HepG2 (cell line): ENCODE data around the gene ALKBH2. TPM values are rescaled to one million over a fixed set of nuclear protein-coding genes. Genes with fewer than 3 reads are reported as not detected.

Source experiments
- ATAC-seq: fragments of 200-7000 bp; cut with Tn5 transposase; 3 replicates; pipeline ENCODE4 v1.9.1; 2020; ENCODE audit warnings: mild to moderate bottlenecking, moderate library complexity
- BruUV-seq: library from RNA; stranded (reverse); fragments of 400-500 nt; replicated peaks from 2 replicates; lab custom pipeline; 2021; lab: Mats Ljungman, UMichigan
- CTCF ChIA-PET: fragments of 300-600 bp; formaldehyde crosslinking; extraction: SDS; loops from one replicate; lab custom pipeline; 2021; ENCODE audit warnings: low total read pairs, inconsistent platforms, low intra/inter-chr PET ratio; lab: Yijun Ruan, JAX
- POLR2A ChIA-PET: fragments of 350-600 bp; sonication (Branson Sonifier 250); formaldehyde crosslinking; loops from one replicate; lab custom pipeline; 2020; ENCODE audit warnings: antibody characterized with exemption, inconsistent platforms; lab: Yijun Ruan, JAX
- DNase-seq: peaks from one replicate; pipeline ENCODE4 v3.0.0-alpha.2; 2015; ENCODE audit warnings: low spot score
- FAIRE-seq: peaks from 3 replicates; lab custom pipeline; 2011; peaks lifted over from hg19 to GRCh38; lab: Jason Lieb, UNC
- H2AFZ ChIP-seq: one replicate; pipeline ENCODE4 v1.6.1; 2011; ENCODE audit warnings: low read length, inconsistent platforms
- H3K27ac ChIP-seq: fragments of 300-600 bp; 3 replicates; pipeline ENCODE4 v1.8.0; 2011; ENCODE audit warnings: mixed run types, mild to moderate bottlenecking, mixed read lengths, low read length, inconsistent platforms; ENCODE audit not compliant: insufficient read depth; ENCODE audit errors: extremely low read length
- H3K27me3 ChIP-seq, 2 experiments: fragments of 200-600 bp in 1 of 2; 2 replicates in 1 of 2; 3 replicates in 1 of 2; pipeline versions ENCODE4 v1.6.0 to v1.8.0; 2011; ENCODE audit warnings: low read length in 2 of 2, mild to moderate bottlenecking in 2 of 2, moderate library complexity in 2 of 2, inconsistent platforms in 1 of 2; ENCODE audit not compliant: insufficient read depth in 2 of 2, control insufficient read depth in 1 of 2
- H3K36me3 ChIP-seq, 2 experiments: fragments of 200-600 bp in 1 of 2; replicated peaks in 1 of 2; 2 replicates in 1 of 2; 3 replicates in 1 of 2; pipeline versions ENCODE4 v1.5.1 to v1.8.0; 2011; ENCODE audit warnings: low read length in 2 of 2, inconsistent platforms in 1 of 2; ENCODE audit not compliant: insufficient read depth in 2 of 2, control insufficient read depth in 1 of 2
- H3K4me1 ChIP-seq: 2 replicates; pipeline ENCODE4 v1.5.1; 2012; ENCODE audit warnings: low read length, inconsistent platforms; ENCODE audit not compliant: insufficient read depth
- H3K4me2 ChIP-seq: 2 replicates; pipeline ENCODE4 v1.6.0; 2011; ENCODE audit warnings: low read depth, low read length, inconsistent platforms
- H3K4me3 ChIP-seq, 3 experiments: fragments of 200-600 bp in 1 of 3; sonication (generic), shearing (Covaris generic) in 1 of 3; replicated peaks in 1 of 3; 2 replicates each; pipeline ENCODE4 v1.5.1; 2011 to 2016; ENCODE audit warnings: low read length in 3 of 3, inconsistent platforms in 2 of 3, low read depth in 2 of 3, mild to moderate bottlenecking in 2 of 3, control low read depth in 1 of 3, mixed read lengths in 1 of 3; ENCODE audit not compliant: insufficient read depth in 1 of 3
- H3K79me2 ChIP-seq: one replicate; pipeline ENCODE4 v1.6.1; 2011; ENCODE audit warnings: low read length, inconsistent platforms; ENCODE audit not compliant: insufficient read depth
- H3K9ac ChIP-seq: 2 replicates; pipeline ENCODE4 v1.6.0; 2011; ENCODE audit warnings: mild to moderate bottlenecking, low read depth, low read length, inconsistent platforms; ENCODE audit not compliant: insufficient read depth
- H3K9me3 ChIP-seq: 2 replicates; pipeline ENCODE4 v1.5.1; 2012; ENCODE audit warnings: mild to moderate bottlenecking, low read length
- H4K20me1 ChIP-seq: 2 replicates; pipeline ENCODE4 v1.6.0; 2011; ENCODE audit warnings: inconsistent platforms, mild to moderate bottlenecking, low read length, moderate library complexity; ENCODE audit not compliant: insufficient read depth
- BRF2 ChIP-seq: sonication (generic); formaldehyde crosslinking; IDR thresholded peaks from 2 replicates; pipeline ENCODE4 v1.8.1; 2022; ENCODE audit warnings: mild to moderate bottlenecking, missing genetic modification reagents
- CENPX ChIP-seq: sonication (generic); formaldehyde crosslinking; IDR thresholded peaks from 2 replicates; pipeline ENCODE4 v1.9.0; 2021; ENCODE audit warnings: mild to moderate bottlenecking, missing genetic modification reagents, moderate library complexity
- EEA1 ChIP-seq: sonication (generic); formaldehyde crosslinking; IDR thresholded peaks from 2 replicates; pipeline ENCODE4 v1.5.1; 2020; ENCODE audit warnings: mild to moderate bottlenecking, missing genetic modification reagents, borderline replicate concordance
- IKZF1 ChIP-seq: fragments of 450-650 bp; IDR thresholded peaks from 2 replicates; pipeline ENCODE4 v1.7.1; 2016
- NFE2L1 ChIP-seq: sonication (generic); formaldehyde crosslinking; IDR thresholded peaks from 2 replicates; pipeline ENCODE4 v1.4.0; 2020; ENCODE audit warnings: missing genetic modification reagents, mild to moderate bottlenecking, borderline replicate concordance
- PAF1 ChIP-seq: IDR thresholded peaks from 2 replicates; pipeline ENCODE4 v1.6.1; 2016; ENCODE audit warnings: missing genetic modification reagents, missing compliant biosample characterization
- ZFP36 ChIP-seq: fragments of 150-350 bp; IDR thresholded peaks from 2 replicates; pipeline ENCODE4 v1.6.1; 2018; ENCODE audit warnings: borderline replicate concordance, low read length, low read depth; ENCODE audit not compliant: partially characterized antibody
- ZNF562 ChIP-seq: sonication (generic); formaldehyde crosslinking; IDR thresholded peaks from 2 replicates; pipeline ENCODE4 v1.8.0; 2022; ENCODE audit warnings: missing genetic modification reagents, borderline replicate concordance
- ZNF639 ChIP-seq: conservative IDR thresholded peaks from 2 replicates; pipeline ENCODE4 v1.6.1; 2018; ENCODE audit warnings: missing genetic modification reagents
- WGBS: methylation state at CpG from one replicate; pipeline ENCODE4 v1.1.6; 2017; ENCODE audit warnings: low lambda C conversion rate; 5-methylcytosine and 5-hydroxymethylcytosine counted together
- in situ Hi-C: cut with HindIII; loops from 2 replicates; pipeline ENCODE4 v1.10.0; 2017; ENCODE audit warnings: low pct_unique_long_range_greater_than_20kb; ENCODE audit not compliant: extremely low pct_ligation_motif_present
- intact Hi-C: fragments of 100-400 bp; cut with micrococcal nuclease; formaldehyde crosslinking; loops from one replicate; pipeline ENCODE4 v1.10.0; 2022; ENCODE audit not compliant: unreplicated experiment
- polyA plus RNA-seq, 8 experiments: library from polyadenylated mRNA; depleted of rRNA in 3 of 8; stranded (reverse) in 7 of 8; unstranded in 1 of 8; fragments of >200 nt; fragmentation: Illumina TruSeq in 4 of 8; extraction: Trizol in 4 of 8; gene quantifications; 2 replicates each; pipeline versions ENCODE4 v1.2.1 to v1.2.3, GENCODE V29; 2011 to 2016; ENCODE audit warnings: low read depth in 4 of 8, missing spikeins in 1 of 8, mixed read lengths in 1 of 8; ENCODE audit not compliant: insufficient read depth in 1 of 8
- total RNA-seq, 5 experiments: library from RNA; depleted of rRNA; stranded (reverse); fragments of >200 nt; fragmentation: Illumina TruSeq; extraction: Trizol; gene quantifications; 2 replicates each; pipeline ENCODE4 v1.2.3, GENCODE V29; 2016; ENCODE audit warnings: low read depth in 1 of 5
- TF ChIP-seq, protein P1 (sequence below), 2 experiments: fragments of 450-650 bp in 1 of 2; sonication (generic) in 1 of 2; formaldehyde crosslinking; IDR thresholded peaks; 2 replicates each; pipeline versions ENCODE4 v1.5.0 to v1.8.0; 2020 to 2022; ENCODE audit warnings: mild to moderate bottlenecking in 1 of 2, missing genetic modification reagents in 1 of 2
- TF ChIP-seq, protein P2 (sequence below): sonication (generic); formaldehyde crosslinking; IDR thresholded peaks from 2 replicates; pipeline ENCODE4 v1.4.0; 2020; ENCODE audit warnings: missing genetic modification reagents, borderline replicate concordance
- TF ChIP-seq, protein P3 (sequence below): sonication (generic); formaldehyde crosslinking; IDR thresholded peaks from 2 replicates; pipeline ENCODE4 v1.5.0; 2020; ENCODE audit warnings: mild to moderate bottlenecking, missing genetic modification reagents, borderline replicate concordance
- TF ChIP-seq, protein P4 (sequence below): sonication (generic); formaldehyde crosslinking; IDR thresholded peaks from 2 replicates; pipeline ENCODE4 v1.8.0; 2022; ENCODE audit warnings: missing genetic modification reagents, mild to moderate bottlenecking, inconsistent platforms, borderline replicate concordance

ALKBH2 gene
- total and polyA plus RNA-seq, 2 of the 13 experiments (the other 11 are each of a cell fraction or from before 2014, with no cell fraction given): 21.0 to 40.5 TPM

- Histone ChIP-seq H2AFZ (no peak overlapping the region), H3K36me3 (peaks cover 28 to 71% of the 10 kb centered on the region in 2 experiments), H3K9ac (no peak overlapping the region), H3K27ac (no peak overlapping the region), H3K4me3 (no peak overlapping the region), H3K27me3 (no peaks in the 10 kb centered on the region), H3K4me1 (peaks cover 9% of the 10 kb centered on the region), H3K9me3 (no peaks in the 10 kb centered on the region), H4K20me1 (no peaks in the 10 kb centered on the region; the same call in 1 of the 2 replicates), H3K4me2 (no peak overlapping the region), H3K79me2 (peaks cover 2% of the 10 kb centered on the region)
- ATAC-seq (no peak), FAIRE-seq (no peak), DNase-seq (no peak)
- CTCF ChIA-PET: no interaction called here
- in situ Hi-C loops: no loop called here
- intact Hi-C loops: no loop called here
- WGBS: 97% methylated on average over 5 of the region's 5 CpGs
- no TSS peak for BruUV-seq
- POLR2A ChIA-PET: no interaction called here
- no peak for TF ChIP-seq ZNF639 (CRISPR knock-in tag)
- no peak for TF ChIP-seq EEA1 (CRISPR knock-in tag)
- TF ChIP-seq, protein P1, sequence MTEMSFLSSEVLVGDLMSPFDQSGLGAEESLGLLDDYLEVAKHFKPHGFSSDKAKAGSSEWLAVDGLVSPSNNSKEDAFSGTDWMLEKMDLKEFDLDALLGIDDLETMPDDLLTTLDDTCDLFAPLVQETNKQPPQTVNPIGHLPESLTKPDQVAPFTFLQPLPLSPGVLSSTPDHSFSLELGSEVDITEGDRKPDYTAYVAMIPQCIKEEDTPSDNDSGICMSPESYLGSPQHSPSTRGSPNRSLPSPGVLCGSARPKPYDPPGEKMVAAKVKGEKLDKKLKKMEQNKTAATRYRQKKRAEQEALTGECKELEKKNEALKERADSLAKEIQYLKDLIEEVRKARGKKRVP (CRISPR knock-in tag; IDR thresholded peaks at IDR 0.05): no peak
- no peak for TF ChIP-seq BRF2 (CRISPR knock-in tag)
- TF ChIP-seq, protein P2, sequence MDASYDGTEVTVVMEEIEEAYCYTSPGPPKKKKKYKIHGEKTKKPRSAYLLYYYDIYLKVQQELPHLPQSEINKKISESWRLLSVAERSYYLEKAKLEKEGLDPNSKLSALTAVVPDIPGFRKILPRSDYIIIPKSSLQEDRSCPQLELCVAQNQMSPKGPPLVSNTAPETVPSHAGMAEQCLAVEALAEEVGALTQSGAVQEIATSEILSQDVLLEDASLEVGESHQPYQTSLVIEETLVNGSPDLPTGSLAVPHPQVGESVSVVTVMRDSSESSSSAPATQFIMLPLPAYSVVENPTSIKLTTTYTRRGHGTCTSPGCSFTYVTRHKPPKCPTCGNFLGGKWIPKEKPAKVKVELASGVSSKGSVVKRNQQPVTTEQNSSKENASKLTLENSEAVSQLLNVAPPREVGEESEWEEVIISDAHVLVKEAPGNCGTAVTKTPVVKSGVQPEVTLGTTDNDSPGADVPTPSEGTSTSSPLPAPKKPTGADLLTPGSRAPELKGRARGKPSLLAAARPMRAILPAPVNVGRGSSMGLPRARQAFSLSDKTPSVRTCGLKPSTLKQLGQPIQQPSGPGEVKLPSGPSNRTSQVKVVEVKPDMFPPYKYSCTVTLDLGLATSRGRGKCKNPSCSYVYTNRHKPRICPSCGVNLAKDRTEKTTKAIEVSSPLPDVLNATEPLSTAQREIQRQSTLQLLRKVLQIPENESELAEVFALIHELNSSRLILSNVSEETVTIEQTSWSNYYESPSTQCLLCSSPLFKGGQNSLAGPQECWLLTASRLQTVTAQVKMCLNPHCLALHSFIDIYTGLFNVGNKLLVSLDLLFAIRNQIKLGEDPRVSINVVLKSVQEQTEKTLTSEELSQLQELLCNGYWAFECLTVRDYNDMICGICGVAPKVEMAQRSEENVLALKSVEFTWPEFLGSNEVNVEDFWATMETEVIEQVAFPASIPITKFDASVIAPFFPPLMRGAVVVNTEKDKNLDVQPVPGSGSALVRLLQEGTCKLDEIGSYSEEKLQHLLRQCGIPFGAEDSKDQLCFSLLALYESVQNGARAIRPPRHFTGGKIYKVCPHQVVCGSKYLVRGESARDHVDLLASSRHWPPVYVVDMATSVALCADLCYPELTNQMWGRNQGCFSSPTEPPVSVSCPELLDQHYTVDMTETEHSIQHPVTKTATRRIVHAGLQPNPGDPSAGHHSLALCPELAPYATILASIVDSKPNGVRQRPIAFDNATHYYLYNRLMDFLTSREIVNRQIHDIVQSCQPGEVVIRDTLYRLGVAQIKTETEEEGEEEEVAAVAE (CRISPR knock-in tag): no peak
- TF ChIP-seq ZNF562 (CRISPR knock-in tag): no peak
- no peak for TF ChIP-seq NFE2L1 (CRISPR knock-in tag)
- TF ChIP-seq ZFP36: no peak
- TF ChIP-seq, protein P3, sequence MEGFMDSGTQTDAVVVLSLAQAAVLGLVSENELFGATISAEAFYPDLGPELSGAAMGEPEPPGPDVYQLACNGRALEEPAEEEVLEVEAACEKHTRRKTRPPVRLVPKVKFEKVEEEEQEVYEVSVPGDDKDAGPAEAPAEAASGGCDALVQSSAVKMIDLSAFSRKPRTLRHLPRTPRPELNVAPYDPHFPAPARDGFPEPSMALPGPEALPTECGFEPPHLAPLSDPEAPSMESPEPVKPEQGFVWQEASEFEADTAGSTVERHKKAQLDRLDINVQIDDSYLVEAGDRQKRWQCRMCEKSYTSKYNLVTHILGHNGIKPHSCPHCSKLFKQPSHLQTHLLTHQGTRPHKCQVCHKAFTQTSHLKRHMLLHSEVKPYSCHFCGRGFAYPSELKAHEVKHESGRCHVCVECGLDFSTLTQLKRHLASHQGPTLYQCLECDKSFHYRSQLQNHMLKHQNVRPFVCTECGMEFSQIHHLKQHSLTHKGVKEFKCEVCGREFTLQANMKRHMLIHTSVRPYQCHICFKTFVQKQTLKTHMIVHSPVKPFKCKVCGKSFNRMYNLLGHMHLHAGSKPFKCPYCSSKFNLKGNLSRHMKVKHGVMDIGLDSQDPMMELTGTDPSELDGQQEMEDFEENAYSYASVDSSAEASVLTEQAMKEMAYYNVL (CRISPR knock-in tag): no peak
- TF ChIP-seq PAF1 (CRISPR knock-in tag): no peak
- TF ChIP-seq, protein P4, sequence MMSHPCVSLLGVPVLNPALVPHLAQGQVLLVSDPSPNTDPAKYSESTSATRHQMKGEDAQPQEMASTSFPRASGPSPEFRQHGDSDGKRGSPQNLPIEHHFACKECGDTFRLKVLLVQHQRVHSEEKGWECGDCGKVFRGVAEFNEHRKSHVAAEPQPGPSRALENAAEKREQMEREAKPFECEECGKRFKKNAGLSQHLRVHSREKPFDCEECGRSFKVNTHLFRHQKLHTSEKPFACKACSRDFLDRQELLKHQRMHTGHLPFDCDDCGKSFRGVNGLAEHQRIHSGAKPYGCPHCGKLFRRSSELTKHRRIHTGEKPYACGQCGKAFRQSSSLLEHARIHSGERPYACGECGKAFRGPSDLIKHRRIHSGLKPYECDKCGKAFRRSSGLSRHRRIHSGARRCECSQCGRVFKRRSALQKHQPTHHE (CRISPR knock-in tag): no peak
- TF ChIP-seq IKZF1: no peak
- TF ChIP-seq CENPX (CRISPR knock-in tag): no peak
Measured at GRCh38 chr12:109105176-109105575, 11.9 kb upstream of the ALKBH2 start.
